Epithelial cell of esophagus (primary cell): ENCODE measurements around the gene CLDN1.
A peak's percentile ranks its signal among the peaks of the same experiment; 100 is the strongest.

ENCODE experiments used
- DNase-seq: peaks from one replicate; pipeline ENCODE4 v3.0.0; 2010; ENCODE audit warnings: low read depth
- H3K4me3 ChIP-seq: 2 replicates; pipeline ENCODE4 v1.5.1; 2011; ENCODE audit warnings: mild to moderate bottlenecking, low read length, control low read depth
- TF ChIP-seq, protein P1 (sequence below): IDR thresholded peaks from 2 replicates; pipeline ENCODE4 v1.5.1; 2011; ENCODE audit warnings: low read depth, mild to moderate bottlenecking, low read length, control low read depth, inconsistent platforms; ENCODE audit not compliant: insufficient read depth; ENCODE audit errors: missing control alignments

The CLDN1 gene

DNA sequence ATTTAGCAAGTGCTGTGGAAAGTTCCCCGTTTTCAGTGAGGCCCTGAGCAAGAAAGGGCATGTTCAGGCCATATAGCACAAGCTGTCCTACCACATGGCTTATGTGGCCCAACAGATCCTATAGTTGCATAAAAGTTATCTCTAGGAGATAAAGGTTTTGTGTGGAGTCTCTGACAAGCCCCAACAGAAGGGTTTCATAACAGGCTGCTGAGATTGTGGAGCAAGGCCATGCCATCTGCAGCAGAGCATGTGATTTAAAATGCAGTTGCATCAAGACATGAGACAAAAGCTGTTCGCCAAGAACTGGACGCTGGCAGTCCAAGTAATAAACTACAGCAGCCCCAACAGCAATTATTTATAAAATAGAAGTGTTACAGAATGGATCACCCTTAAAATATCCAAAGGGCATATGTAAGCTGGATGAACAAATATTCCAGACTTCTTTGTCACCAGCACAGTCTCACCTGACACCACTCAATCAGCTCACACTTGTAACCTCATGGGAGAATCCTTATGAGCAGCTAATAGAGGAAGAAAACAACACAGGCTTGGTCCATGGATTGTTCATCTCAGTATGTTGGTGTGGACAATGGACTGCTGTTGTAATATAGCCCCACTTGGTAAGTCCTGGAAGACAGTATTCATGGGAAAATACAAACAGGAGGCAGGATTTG, 14.4 kb upstream of the CLDN1 start:
- DNase-seq, result peak; percentile 86
- H3K4me3 ChIP-seq, result no peak overlapping the region
- TF ChIP-seq, protein P1, sequence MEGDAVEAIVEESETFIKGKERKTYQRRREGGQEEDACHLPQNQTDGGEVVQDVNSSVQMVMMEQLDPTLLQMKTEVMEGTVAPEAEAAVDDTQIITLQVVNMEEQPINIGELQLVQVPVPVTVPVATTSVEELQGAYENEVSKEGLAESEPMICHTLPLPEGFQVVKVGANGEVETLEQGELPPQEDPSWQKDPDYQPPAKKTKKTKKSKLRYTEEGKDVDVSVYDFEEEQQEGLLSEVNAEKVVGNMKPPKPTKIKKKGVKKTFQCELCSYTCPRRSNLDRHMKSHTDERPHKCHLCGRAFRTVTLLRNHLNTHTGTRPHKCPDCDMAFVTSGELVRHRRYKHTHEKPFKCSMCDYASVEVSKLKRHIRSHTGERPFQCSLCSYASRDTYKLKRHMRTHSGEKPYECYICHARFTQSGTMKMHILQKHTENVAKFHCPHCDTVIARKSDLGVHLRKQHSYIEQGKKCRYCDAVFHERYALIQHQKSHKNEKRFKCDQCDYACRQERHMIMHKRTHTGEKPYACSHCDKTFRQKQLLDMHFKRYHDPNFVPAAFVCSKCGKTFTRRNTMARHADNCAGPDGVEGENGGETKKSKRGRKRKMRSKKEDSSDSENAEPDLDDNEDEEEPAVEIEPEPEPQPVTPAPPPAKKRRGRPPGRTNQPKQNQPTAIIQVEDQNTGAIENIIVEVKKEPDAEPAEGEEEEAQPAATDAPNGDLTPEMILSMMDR, result no peak

DNA sequence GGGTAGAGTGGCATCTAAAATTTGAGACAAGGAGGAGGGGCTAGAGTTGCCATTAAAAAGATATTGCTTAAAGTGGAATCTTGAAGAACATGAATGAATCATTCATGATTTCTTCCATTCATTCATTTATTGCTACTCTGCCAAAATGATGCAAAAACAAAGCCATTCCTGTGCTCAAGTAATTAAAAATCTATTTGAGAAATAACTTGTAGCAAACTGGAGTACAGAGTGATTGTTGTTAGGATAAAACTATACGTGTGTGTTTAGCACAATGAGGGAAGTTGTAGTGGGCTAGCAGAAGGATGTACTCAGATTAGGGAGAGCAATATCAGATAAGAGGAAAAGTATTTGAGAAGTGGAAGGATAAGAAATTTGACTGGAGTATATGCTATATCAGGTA, 11.7 kb upstream of the CLDN1 start:
- no peak overlapping the region for H3K4me3 ChIP-seq

DNA sequence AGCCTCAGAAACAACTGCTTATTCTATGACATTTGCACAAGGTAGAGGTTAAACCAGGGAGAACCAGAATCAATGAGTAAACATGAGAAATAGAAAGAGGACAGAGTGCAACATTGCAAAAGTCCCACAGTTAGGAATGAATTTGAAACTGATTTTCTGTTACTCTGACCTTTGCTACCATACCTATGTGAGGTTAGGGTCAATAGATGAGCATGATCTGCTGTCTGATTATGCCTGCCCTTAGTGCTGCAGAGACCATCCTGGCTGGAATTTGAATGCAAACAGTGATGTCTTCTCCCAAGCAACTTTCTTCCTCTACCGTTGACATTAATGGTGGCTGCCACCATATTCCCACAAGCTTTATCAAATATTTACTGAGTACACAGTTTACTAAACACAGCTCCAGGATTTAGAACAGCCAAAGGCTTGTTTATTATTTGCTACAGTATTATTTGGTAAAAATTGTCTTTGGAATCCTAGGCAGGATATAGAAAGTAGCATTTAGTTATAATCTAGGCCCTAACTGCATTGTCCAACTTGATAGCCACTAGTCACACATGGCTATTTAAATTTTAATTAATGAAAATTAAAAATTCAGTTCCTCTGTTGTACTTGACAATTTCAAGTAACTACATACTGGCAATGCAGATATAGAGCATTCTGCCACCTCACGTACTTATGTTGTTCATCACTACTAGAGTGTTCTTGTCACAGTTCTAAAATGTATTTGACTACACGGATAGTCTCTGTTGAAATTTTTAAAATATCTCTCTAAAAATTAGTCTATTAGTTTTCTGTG, 8.9 kb upstream of the CLDN1 start:
- DNase-seq, result no peak
- TF ChIP-seq, protein P1, result no peak
- H3K4me3 ChIP-seq, result no peak overlapping the region

More for the DNA sequence above, 11.7 kb upstream of the CLDN1 start:
- DNase-seq, result no peak
- TF ChIP-seq, protein P1, result no peak

DNA sequence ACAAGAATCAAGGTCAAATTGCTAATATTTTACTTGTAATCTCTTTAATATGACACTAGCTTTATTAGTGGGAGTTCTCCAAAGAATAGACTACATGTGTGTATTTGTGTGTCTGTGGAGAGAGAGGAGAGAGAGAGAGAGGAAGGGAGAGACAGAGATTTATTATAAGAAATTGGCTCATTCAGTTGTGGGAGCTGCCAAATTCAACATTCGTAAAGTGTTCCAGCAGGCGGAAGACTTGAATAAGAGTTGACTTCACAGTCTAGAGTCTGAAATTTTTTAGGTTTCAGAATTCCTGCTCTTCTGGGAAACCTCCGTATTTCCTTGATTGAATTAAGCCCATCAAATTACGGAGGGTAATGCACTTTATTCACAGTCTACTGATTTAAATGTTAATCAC, 4.7 kb upstream of the CLDN1 start:
- TF ChIP-seq, protein P1, result no peak
- DNase-seq, result no peak
- no peak overlapping the region for H3K4me3 ChIP-seq

DNA sequence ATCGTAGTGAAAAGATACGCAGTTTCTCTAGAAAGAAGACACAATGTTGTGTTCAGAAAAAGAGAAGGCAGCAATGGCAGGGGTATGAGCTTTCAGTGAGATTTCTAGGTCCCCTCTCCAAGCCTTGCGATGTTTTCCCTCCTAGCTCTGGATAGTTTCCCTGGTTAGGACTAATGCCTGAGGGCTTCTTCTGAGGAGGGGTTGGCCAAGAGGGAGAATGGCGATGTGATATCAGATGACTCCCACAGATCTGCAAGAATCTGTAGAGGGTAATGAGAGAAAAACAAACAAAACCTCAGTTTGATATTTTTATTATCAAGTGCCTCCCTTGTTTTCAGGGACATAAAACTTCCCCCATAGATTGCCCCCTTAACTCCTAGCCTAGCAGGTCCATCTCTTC, 4.1 kb upstream of the CLDN1 start:
- no peak for DNase-seq
- TF ChIP-seq, protein P1, result no peak
- H3K4me3 ChIP-seq, result no peak overlapping the region

DNA sequence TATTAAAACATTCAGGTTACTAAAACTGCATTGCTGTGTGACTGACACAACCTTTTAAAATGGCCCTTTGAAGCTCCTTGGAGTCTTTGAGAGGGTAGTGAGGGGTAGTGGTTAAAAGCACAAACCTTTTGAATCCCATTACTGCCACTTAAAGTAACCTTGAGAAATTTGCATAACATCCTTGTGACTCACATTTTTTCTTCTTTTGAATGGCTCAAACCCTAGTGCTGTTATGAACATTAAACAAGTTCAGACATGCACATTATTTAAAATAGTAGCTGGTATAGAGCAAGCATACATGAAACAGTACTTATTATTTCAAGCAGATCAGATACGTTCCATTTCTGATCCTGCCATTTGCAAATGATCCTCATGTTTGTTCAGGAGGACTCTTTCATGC, 3.7 kb upstream of the CLDN1 start:
- TF ChIP-seq, protein P1, result no peak
- peak; percentile 90 for DNase-seq
- no peak overlapping the region for H3K4me3 ChIP-seq
